OCI-LY3 (cell line): ENCODE measurements around the gene SLC29A2.

Source experiments
- H2AFZ ChIP-seq: fragments of 200-600, 300-600 bp; shearing (Covaris generic); 2 replicates; pipeline ENCODE4 v1.6.0; 2014; ENCODE audit warnings: antibody characterized with exemption, low read depth, low read length
- H3K27ac ChIP-seq: fragments of 200-600, 300-600 bp; sonication (generic); 2 replicates; pipeline ENCODE4 v1.5.1; 2014; ENCODE audit warnings: mild to moderate bottlenecking, low read length, moderate library complexity, mixed read lengths
- H3K27me3 ChIP-seq: fragments of 200-600, 300-600 bp; sonication (generic); 2 replicates; pipeline ENCODE4 v1.6.1; 2014; ENCODE audit warnings: low read depth, low read length, mixed read lengths
- H3K36me3 ChIP-seq: fragments of 200-600, 300-600 bp; sonication (generic); replicated peaks from 2 replicates; pipeline ENCODE3; 2014; ENCODE audit warnings: low read depth, low read length, mixed read lengths
- H3K4me1 ChIP-seq: fragments of 300-600, 200-600 bp; sonication (generic); 2 replicates; pipeline ENCODE4 v1.6.1; 2014; ENCODE audit warnings: low read length, mixed read lengths
- H3K4me2 ChIP-seq: fragments of 200-600, 300-600 bp; sonication (generic); 2 replicates; pipeline ENCODE4 v1.6.1; 2014; ENCODE audit warnings: low read length, mixed read lengths
- H3K4me3 ChIP-seq: fragments of 300-600, 200-600 bp; sonication (generic); 2 replicates; pipeline ENCODE4 v1.5.1; 2014; ENCODE audit warnings: antibody characterized with exemption, mild to moderate bottlenecking, low read length, moderate library complexity
- H3K79me2 ChIP-seq: fragments of 300-600, 200-600 bp; shearing (Covaris generic); 2 replicates; pipeline ENCODE4 v1.6.1; 2014; ENCODE audit warnings: mild to moderate bottlenecking, low read length, mixed read lengths
- H3K9ac ChIP-seq: fragments of 300-600, 200-600 bp; shearing (Covaris generic); 2 replicates; pipeline ENCODE4 v1.6.0; 2014; ENCODE audit warnings: mild to moderate bottlenecking, low read length, moderate library complexity
- H3K9me3 ChIP-seq: fragments of 200-600, 300-600 bp; shearing (Covaris generic); 2 replicates; pipeline ENCODE4 v1.6.1; 2014; ENCODE audit warnings: low read length, mixed read lengths; ENCODE audit not compliant: insufficient read depth
- H4K20me1 ChIP-seq: fragments of 200-600, 300-600 bp; sonication (generic); 2 replicates; pipeline ENCODE4 v1.6.1; 2016; ENCODE audit warnings: low read length, mixed read lengths; ENCODE audit not compliant: insufficient read depth
- EZH2phosphoT487 ChIP-seq: fragments of 200-600 bp; shearing (Covaris generic); IDR thresholded peaks from 2 replicates; pipeline ENCODE4 v1.6.1; 2018; ENCODE audit warnings: antibody characterized with exemption, mixed run types, low read depth
- TF ChIP-seq, protein P1 (sequence below): fragments of 200-600, 300-600 bp; sonication (generic); IDR thresholded peaks from 2 replicates; pipeline ENCODE4 v1.5.1; 2014; ENCODE audit warnings: antibody characterized with exemption, low read length, low read depth

The SLC29A2 gene

DNA sequence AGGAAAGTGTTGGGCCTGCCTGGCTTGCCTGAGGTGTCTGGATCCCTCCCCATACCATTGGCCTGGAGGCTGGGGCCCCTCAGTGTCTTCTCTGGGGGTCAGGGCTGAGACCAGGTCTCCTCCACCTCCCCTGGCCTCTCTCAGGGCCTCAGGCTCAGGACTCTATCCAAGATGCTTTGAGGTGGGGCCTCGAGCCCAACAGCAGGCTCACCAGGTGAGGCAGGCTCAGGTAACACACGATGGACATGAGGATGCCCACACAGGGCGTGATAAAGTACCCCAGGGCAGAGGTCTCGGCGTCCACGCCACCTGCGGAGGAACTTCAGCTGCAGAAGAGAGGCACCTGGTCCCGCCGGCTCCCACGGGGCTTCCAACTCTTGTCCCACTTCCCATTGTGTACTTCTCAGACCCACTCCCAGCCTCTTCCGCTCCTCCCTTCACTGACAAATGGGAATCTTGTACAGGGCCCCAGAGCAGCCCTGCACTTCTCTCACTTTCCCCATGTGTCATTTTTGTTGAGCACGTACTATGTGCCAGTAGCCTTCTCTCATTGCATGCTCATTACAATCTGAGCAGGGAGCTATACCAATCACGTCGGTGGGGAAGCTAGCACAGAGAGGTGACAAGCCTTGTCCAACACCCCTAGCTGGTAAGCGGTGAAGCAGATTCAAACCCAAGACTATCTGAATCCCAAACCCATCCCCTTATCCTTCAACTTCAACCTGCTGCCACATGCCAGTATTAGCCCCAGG lies 3.8 kb downstream of the SLC29A2 start:
- no peaks in the 10 kb centered on the region for H3K27me3 ChIP-seq
- H3K4me3 ChIP-seq: no peak overlapping the region
- H3K4me1 ChIP-seq: peaks cover 3% of the 10 kb centered on the region
- H3K27ac ChIP-seq: no peak overlapping the region
- H2AFZ ChIP-seq: no peak overlapping the region
- H3K9me3 ChIP-seq: no peaks in the 10 kb centered on the region
- H3K4me2 ChIP-seq: no peak overlapping the region
- no peaks in the 10 kb centered on the region for H3K79me2 ChIP-seq
- TF ChIP-seq EZH2phosphoT487: no peak
- TF ChIP-seq, protein P1, sequence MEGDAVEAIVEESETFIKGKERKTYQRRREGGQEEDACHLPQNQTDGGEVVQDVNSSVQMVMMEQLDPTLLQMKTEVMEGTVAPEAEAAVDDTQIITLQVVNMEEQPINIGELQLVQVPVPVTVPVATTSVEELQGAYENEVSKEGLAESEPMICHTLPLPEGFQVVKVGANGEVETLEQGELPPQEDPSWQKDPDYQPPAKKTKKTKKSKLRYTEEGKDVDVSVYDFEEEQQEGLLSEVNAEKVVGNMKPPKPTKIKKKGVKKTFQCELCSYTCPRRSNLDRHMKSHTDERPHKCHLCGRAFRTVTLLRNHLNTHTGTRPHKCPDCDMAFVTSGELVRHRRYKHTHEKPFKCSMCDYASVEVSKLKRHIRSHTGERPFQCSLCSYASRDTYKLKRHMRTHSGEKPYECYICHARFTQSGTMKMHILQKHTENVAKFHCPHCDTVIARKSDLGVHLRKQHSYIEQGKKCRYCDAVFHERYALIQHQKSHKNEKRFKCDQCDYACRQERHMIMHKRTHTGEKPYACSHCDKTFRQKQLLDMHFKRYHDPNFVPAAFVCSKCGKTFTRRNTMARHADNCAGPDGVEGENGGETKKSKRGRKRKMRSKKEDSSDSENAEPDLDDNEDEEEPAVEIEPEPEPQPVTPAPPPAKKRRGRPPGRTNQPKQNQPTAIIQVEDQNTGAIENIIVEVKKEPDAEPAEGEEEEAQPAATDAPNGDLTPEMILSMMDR: no peak
- no peak overlapping the region for H3K9ac ChIP-seq
- no peaks in the 10 kb centered on the region for H3K36me3 ChIP-seq
- H4K20me1 ChIP-seq: no peaks in the 10 kb centered on the region

DNA sequence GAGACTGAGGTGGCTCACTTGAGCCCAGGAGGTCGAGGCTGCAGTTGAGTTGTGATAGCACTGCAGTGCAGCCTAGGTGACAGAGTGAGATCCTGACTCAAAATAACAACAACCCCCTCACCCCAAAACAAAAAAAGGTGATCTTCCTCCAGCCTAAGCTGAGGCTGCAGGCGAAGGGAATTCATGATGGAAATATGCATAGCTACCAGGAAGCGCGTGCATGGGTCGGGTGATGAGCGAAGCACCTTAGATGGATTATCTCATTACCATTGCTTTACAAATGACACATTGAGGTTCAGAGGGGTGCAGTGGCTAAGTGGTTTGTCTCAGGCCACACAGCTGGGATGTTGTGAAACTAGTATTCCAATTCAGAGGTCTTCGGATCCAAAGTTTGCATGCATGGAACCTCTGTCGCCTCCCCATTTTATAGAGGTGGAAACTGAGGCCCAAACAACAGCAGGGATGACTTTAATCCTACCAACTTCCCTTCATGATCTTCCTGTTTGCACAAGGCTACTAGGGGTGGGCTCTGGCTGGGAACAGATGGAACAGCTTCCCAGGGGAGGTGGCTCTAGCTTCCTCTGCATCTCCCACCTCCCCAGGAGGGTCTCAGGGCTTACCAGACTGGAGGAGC lies 4.6 kb downstream of the SLC29A2 start:
- Histone ChIP-seq H3K9me3 (no peaks in the 10 kb centered on the region), H3K4me1 (no peaks in the 10 kb centered on the region), H3K36me3 (no peaks in the 10 kb centered on the region), H2AFZ (no peak overlapping the region), H4K20me1 (no peaks in the 10 kb centered on the region), H3K4me2 (no peak overlapping the region), H3K27me3 (no peaks in the 10 kb centered on the region), H3K4me3 (no peak overlapping the region), H3K27ac (no peak overlapping the region), H3K9ac (no peak overlapping the region), H3K79me2 (no peaks in the 10 kb centered on the region)
- TF ChIP-seq, protein P1: no peak
- TF ChIP-seq EZH2phosphoT487: no peak

DNA sequence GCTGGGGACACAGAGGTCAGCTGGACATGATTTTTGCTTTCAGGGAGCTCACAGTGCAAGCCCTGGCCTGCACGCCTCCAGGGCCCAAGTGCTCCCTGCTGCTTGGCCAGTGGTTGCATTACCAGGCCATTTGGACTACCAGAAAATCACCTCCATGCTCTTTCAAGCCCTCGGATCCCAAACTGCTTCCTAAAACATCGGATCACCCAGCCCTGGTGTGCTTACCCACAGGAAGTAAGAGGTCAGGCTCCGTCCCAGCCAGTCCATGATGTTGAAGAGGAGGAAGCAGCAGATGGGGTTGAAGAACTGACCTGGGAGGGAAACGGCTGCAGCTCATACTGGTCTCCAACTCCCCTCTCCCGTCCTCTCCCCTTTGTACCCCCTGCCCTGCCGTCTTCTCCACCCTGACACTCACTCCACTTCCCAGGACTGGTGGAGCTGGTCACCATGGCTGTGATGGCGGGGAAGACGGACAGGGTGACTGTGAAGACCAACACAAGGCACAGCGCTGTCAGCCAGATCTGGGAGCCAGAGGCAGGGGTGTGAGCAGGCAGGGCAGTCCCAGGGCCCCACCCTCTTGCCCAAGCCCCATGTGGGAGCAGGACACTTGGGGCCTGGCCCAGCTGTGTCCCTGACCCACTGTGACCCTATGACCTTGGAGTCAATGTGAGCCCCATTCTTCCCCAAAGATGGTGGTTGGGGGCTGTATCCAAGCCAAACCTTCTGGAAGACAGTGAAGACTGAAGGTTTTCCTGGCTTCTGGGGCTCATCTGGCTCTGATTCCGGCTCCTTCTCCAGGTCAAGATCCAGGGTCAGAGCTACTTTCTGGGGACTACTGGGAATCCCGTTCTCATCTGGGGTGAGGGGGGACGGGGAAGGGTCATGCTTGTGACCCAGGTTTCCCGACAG lies 5.6 kb downstream of the SLC29A2 start:
- Histone ChIP-seq H3K27me3 (no peaks in the 10 kb centered on the region), H3K4me3 (no peak overlapping the region), H3K27ac (no peak overlapping the region), H3K4me1 (no peaks in the 10 kb centered on the region), H3K36me3 (no peaks in the 10 kb centered on the region), H3K9ac (no peak overlapping the region), H3K79me2 (no peaks in the 10 kb centered on the region), H2AFZ (no peak overlapping the region), H3K9me3 (no peaks in the 10 kb centered on the region), H3K4me2 (no peak overlapping the region), H4K20me1 (no peaks in the 10 kb centered on the region)
- no peak for TF ChIP-seq EZH2phosphoT487
- TF ChIP-seq, protein P1: no peak

DNA sequence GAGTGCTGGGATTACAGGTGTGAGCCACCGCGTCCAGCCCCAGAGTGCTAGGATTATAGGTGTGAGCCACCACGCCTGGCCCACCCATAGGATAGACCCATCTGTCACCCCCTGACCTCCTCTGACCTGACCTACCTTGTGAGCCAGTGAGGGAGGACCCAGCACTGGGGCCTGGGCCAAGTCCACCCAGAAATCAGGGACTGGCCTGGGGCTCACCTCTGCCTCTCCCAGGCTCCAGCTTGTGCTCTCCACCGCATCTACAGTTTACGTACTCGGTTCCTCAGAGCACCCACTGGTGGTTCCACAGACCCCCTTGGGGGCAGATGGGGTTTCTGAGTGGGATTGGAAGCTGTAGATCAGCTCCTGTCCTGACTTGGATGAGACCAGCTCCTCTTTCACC lies 6.4 kb downstream of the SLC29A2 start:
- TF ChIP-seq EZH2phosphoT487: no peak
- TF ChIP-seq, protein P1: no peak
- Histone ChIP-seq H2AFZ (no peak overlapping the region), H3K27me3 (no peaks in the 10 kb centered on the region), H3K27ac (no peak overlapping the region), H3K4me1 (no peaks in the 10 kb centered on the region), H4K20me1 (no peaks in the 10 kb centered on the region), H3K9ac (no peak overlapping the region), H3K79me2 (no peaks in the 10 kb centered on the region), H3K4me2 (no peak overlapping the region), H3K4me3 (no peak overlapping the region), H3K9me3 (no peaks in the 10 kb centered on the region), H3K36me3 (no peaks in the 10 kb centered on the region)
